Endothelial cell of umbilical vein (primary cell): Measurements from ENCODE around the gene SH3RF3.

Source experiments
- EZH2 ChIP-seq: IDR thresholded peaks from 2 replicates; pipeline ENCODE4 v1.6.1; 2012; ENCODE audit warnings: borderline replicate concordance, low read depth, mild to moderate bottlenecking, moderate library complexity, low read length, inconsistent platforms; ENCODE audit not compliant: severe bottlenecking
- FOS ChIP-seq: IDR thresholded peaks from 2 replicates; pipeline ENCODE4 v1.6.1; 2011; ENCODE audit warnings: mild to moderate bottlenecking, low read length, moderate library complexity, borderline replicate concordance; ENCODE audit not compliant: insufficient read depth
- GATA2 ChIP-seq: IDR thresholded peaks from 2 replicates; pipeline ENCODE4 v1.7.0; 2011; ENCODE audit warnings: low read depth, mild to moderate bottlenecking, moderate library complexity, mixed read lengths, low read length; ENCODE audit not compliant: insufficient read length, insufficient read depth
- POLR2A ChIP-seq: IDR thresholded peaks from 2 replicates; pipeline ENCODE4 v1.6.1; 2012; ENCODE audit warnings: low read depth, mild to moderate bottlenecking, control low read depth, low read length
- POLR2AphosphoS5 ChIP-seq: IDR thresholded peaks from 2 replicates; pipeline ENCODE4 v1.6.1; 2012; ENCODE audit warnings: low read depth, mild to moderate bottlenecking, control low read depth, low read length, moderate library complexity; ENCODE audit not compliant: insufficient read depth
- TF ChIP-seq, protein P1 (sequence below), 2 donors: IDR thresholded peaks; 1 replicate in 1 of 2; 2 replicates in 1 of 2; pipeline ENCODE4 v1.5.1; 2011; ENCODE audit warnings: low read length in 2 of 2, mild to moderate bottlenecking in 2 of 2, moderate library complexity in 2 of 2, control low read depth in 1 of 2, inconsistent platforms in 1 of 2, low read depth in 1 of 2; ENCODE audit not compliant: insufficient read depth in 1 of 2; ENCODE audit errors: extremely low read depth in 1 of 2
- TF ChIP-seq, protein P2 (sequence below): IDR thresholded peaks from 2 replicates; pipeline ENCODE4 v1.6.1; 2011; ENCODE audit not compliant: insufficient read depth, insufficient read length

- TF ChIP-seq, protein P1, sequence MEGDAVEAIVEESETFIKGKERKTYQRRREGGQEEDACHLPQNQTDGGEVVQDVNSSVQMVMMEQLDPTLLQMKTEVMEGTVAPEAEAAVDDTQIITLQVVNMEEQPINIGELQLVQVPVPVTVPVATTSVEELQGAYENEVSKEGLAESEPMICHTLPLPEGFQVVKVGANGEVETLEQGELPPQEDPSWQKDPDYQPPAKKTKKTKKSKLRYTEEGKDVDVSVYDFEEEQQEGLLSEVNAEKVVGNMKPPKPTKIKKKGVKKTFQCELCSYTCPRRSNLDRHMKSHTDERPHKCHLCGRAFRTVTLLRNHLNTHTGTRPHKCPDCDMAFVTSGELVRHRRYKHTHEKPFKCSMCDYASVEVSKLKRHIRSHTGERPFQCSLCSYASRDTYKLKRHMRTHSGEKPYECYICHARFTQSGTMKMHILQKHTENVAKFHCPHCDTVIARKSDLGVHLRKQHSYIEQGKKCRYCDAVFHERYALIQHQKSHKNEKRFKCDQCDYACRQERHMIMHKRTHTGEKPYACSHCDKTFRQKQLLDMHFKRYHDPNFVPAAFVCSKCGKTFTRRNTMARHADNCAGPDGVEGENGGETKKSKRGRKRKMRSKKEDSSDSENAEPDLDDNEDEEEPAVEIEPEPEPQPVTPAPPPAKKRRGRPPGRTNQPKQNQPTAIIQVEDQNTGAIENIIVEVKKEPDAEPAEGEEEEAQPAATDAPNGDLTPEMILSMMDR (IDR thresholded peaks at IDR 0.05; ENCODE audit: extremely low read depth in 1 of 2, insufficient read depth in 1 of 2, low read depth in 1 of 2, low read length in 2 of 2): no peak
- no peak for TF ChIP-seq GATA2
- TF ChIP-seq EZH2: no peak
- no peak for TF ChIP-seq POLR2A
- TF ChIP-seq POLR2AphosphoS5: no peak
- TF ChIP-seq, protein P2, sequence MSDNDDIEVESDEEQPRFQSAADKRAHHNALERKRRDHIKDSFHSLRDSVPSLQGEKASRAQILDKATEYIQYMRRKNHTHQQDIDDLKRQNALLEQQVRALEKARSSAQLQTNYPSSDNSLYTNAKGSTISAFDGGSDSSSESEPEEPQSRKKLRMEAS: no peak
- no peak for TF ChIP-seq FOS
Measured at GRCh38 chr2:109201465-109202327, 72.7 kb downstream of the SH3RF3 start.
